HG03575 (cell line): Measurements from ENCODE around the gene WDR4.
"Not testable (repeated sequence)": the region's sequence is repeated elsewhere in the genome, so short reads cannot be mapped to it uniquely, and the experiment has no call there.

Experiments used
- ATAC-seq: cut with Tn5 transposase; IDR thresholded peaks from one replicate; pipeline ENCODE4 v1.9.1; 2021; ENCODE audit not compliant: unreplicated experiment, insufficient number of reproducible peaks, low FRiP score; ENCODE audit errors: extremely low read depth

WDR4 gene

GRCh38 chr21:42887326-42887725 is 8.0 kb upstream of the WDR4 start:
- no peak for ATAC-seq

GRCh38 chr21:42883921-42884320 is 4.6 kb upstream of the WDR4 start:
- ATAC-seq = no peak

GRCh38 chr21:42880352-42880751 is 1.0 kb upstream of the WDR4 start:
- no peak for ATAC-seq

- ATAC-seq = no peak
These were observed 704 bp downstream of the WDR4 start for GRCh38 chr21:42878678-42878992.

GRCh38 chr21:42875811-42876210 is 3.5 kb downstream of the WDR4 start:
- ATAC-seq = not testable (repeated sequence)

GRCh38 chr21:42873096-42873495 is 6.2 kb downstream of the WDR4 start:
- no peak for ATAC-seq

- no peak for ATAC-seq
These were observed 11.1 kb downstream of the WDR4 start for GRCh38 chr21:42868196-42868595.

- no peak for ATAC-seq
These were observed 13.6 kb downstream of the WDR4 start for GRCh38 chr21:42865776-42866160.

GRCh38 chr21:42864815-42865775 is 14.2 kb downstream of the WDR4 start:
- no peak for ATAC-seq

- ATAC-seq = no peak
These were observed 15.1 kb downstream of the WDR4 start for GRCh38 chr21:42864286-42864685.

GRCh38 chr21:42863504-42863870 is 15.9 kb downstream of the WDR4 start:
- no peak for ATAC-seq

GRCh38 chr21:42862774-42863503 is 16.4 kb downstream of the WDR4 start:
- ATAC-seq = no peak

GRCh38 chr21:42861848-42862400 is 17.4 kb downstream of the WDR4 start:
- no peak for ATAC-seq

- ATAC-seq = no peak
These were observed 18.0 kb downstream of the WDR4 start for GRCh38 chr21:42861311-42861847.

GRCh38 chr21:42860345-42860744 is 19.0 kb downstream of the WDR4 start:
- ATAC-seq = no peak

- ATAC-seq = no peak
These were observed 19.5 kb downstream of the WDR4 start for GRCh38 chr21:42859891-42860230.

- no peak for ATAC-seq
These were observed 20.1 kb downstream of the WDR4 start for GRCh38 chr21:42858957-42859890.

GRCh38 chr21:42858185-42858847 is 21.0 kb downstream of the WDR4 start:
- ATAC-seq = no peak
